GM10847 (cell line): Measurements from ENCODE around the gene CPA4.

Source experiments
- POLR2A ChIP-seq: IDR thresholded peaks from 2 replicates; pipeline ENCODE4 v1.6.1; 2011; ENCODE audit not compliant: insufficient read length; ENCODE audit errors: extremely low read depth

Gene CPA4

DNA sequence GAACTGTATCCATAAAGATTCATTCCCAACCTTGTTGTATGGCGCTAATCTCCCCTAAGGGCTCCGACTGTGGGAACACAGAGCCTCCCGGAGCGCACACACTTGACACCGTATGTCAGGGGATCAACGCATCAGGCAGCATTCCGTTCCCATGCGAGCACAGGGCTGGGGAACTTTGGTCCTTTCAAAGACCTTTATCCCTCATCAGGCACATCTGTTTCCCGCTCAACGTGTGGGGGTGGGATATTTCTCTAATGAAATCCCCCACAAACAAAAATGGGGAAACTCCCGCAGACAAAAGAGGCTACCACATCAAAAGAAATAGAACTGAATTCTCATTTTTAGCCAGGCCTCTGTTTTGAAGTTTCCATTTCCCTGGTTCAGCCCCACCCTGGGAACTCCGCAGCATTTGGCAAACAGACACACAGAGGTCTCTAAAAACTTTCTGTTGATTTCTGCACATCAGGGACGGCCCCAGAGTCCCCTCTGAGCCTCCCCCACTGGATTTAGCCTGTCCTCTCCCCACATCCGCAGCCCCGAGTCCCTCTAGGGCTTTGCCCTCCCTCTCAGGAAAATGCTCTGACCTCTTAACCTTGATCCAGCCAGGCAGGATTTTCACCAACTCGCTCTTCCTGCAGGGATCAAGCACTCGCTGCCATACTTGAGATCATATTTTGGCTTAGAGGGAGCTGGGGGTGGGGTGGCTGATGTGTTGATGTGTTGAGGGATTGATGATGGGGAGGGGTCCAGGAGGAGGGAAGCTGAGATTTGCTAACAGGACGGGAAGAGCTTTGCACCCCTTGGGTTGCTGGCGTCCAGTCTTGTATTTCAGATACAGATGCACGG, 58.2 kb downstream of the CPA4 start:
- no peak for TF ChIP-seq POLR2A

DNA sequence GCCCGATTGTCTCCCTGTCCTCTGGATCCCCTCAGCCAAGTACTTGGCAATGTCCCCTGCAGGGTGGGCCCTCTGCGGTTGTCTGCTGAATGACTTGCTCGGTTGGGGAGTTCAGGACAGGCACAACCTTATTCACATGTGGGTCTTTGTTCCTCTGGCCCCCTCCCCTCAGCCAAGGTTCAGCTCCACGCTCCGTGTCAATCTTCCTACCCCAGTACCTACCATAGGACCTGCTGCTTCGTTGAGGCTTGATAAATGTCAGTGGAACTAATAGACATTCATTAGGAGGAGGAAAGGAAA, 58.8 kb downstream of the CPA4 start:
- TF ChIP-seq POLR2A: no peak

DNA sequence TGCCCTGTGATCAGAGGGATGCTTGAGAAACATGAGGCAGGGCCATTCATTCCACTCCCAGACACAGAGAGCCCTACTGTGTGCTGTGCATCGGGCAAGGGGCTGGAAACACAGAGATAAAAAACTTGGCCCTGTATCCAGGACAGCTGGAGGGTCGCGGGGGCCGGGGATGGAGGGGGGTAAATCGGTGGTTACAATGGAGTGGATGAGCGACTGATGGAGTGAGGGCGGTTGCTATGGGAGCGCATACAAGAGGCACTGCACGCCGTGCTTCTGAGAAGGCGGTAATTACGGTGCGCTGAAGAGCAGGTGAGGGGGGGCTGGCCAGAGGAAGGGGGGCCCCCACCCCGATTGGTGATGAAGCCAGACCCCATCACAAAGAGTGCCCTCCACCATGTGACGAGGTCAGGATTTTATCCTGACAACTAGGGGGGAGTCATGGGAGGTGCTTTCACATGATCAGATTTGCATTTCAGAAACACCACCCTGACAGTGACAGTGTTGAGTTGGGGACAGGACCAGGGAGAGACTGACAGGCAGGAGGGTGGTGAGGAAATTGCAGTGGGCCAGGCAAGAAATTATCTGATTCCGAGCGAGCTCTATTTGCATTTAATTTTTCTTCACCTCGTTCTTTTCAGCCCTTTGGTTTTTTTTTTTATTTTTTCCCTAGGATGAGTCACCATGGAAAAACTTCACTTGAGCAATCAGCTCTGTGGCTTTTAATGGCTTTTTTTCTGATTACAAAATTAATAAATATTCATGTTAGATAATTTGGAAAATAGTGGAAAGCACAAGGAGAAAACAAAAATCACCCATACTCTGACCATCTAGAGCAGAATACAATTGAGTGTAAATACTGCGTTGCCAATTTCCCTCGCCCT, 59.5 kb downstream of the CPA4 start:
- TF ChIP-seq POLR2A: no peak

DNA sequence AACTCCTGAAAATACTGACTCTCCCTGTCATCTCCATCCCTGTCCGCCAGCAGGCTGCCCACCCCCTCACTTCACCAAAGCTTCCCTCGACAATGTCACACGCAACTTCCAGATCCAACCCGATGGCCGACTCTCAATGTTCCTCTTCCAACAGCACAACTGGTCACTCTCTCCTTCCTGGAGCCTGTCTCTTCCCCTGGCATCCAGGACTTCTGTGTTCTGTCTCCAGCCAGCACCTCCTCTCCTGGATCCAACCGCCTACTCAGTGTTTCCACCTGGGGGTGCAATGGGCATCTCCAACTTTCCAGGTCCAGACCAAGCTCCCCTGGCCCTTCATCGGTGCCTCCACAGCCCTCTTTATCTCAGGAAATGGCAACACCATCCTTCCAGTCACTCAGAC, 60.2 kb downstream of the CPA4 start:
- TF ChIP-seq POLR2A: no peak

DNA sequence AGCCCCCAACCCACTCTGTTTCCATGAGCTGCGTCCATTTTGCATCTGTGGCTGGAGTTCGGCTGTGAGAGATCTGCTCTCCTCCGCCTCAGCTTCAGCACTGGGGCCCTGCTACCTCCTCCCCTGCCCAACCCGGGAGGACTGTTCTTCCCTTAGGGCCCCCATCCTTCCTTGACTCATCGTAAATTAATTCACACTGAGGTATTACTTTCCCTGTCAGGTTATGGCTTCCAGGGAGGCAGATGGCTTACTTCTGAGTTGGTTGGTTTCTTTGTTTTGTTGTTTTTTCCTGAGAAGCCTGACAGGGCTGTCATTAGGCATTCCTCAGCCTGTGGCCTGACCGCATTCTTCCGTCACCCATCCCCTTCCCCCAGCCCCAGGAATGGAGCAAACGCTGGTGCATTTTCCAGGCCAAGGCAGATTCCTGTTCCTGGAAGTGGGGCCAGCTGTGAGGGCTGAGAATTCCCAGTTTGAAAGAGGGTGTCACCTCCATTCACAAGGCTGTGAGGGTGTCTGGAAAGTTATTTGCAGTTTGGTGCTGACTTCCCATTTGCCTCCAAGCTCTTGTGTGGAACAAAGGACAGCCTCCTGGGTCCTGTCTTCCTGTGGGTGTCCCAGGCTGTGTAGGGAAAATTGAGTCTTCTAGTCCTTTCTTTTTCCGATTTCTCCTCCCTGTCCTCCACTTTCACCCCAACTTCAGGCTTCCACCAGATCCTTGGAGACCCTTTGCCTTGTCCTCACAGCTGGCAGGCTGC, 63.3 kb downstream of the CPA4 start:
- TF ChIP-seq POLR2A: no peak

DNA sequence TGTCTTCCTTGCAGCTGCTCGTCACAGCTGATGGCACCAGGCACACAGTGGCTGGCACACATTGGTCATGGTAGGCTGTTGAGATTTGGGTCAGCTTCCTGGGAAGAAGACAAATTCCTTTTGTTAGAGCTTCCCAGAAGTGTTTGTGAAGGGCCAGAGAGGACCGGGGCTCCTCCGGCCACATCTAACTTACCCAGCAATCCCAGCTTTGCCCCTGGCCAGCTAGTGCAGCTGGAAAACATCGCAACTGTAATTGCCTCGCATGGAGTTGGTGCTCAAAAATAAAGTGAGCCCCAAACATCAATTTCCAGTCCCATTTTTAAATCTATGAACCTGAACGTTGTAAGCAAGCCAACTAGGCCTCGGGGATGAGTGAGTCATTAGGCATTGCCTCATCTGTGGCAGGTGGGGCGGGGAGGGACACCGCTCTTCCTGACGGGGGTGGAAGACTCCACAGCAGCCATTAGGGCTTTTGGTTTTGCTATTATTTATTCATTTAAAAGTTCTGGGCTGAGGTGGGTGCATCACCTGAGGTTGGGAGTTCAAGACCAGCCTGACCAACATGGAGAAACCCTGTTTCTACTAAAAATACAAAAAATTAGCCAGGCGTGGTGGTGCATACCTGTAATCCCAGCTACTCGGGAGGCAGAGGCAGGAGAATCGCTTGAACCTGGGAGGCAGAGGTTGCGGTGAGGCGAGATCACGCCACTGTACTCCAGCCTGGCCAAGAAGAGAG, 64.1 kb downstream of the CPA4 start:
- no peak for TF ChIP-seq POLR2A

DNA sequence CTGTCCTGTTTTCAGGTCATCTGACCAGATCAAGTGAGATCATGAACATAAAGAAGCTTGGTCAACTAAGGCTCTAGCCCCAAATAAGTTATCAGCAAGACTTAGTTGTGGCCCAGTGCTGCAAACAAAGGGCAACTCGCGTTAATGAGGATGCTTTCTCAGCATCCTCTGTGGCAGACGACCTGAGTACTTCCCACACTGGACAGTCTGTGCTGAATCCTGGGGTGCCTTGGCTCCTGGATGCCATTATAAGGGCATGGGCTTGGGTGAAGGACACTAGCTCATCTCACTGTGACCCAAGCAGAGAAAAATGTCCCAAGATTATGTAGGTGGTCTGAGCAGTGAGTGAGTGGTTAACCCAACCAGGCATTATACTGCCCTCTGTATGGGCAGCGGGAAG, 65.5 kb downstream of the CPA4 start:
- no peak for TF ChIP-seq POLR2A

DNA sequence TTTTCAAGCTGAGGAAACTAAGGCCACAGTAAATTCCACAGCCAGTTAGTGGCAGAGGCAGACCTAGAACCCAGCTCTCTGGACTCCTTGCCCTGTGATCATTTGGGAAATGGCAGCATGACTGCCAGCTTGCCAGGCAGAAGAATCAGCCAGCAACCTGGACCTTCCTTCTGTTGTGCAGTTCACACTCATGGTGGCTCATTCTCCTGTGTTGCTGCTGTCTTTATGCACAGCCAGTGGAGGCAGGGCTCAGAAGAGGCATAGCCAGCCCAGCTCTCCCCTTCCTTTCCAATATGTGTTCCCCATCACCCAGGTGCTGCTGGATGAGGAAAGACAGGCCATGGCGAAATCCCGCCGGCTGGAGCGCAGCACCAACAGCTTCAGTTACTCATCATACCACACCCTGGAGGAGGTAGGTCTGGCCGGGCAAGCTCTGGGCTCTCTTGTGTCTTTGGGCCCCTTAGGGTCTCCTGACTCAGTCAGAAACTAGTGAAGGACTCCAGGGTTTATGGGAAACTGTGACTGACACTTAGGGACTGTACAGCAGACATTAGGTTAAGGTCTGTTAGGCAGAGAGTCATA, 66.4 kb downstream of the CPA4 start:
- TF ChIP-seq POLR2A: no peak

DNA sequence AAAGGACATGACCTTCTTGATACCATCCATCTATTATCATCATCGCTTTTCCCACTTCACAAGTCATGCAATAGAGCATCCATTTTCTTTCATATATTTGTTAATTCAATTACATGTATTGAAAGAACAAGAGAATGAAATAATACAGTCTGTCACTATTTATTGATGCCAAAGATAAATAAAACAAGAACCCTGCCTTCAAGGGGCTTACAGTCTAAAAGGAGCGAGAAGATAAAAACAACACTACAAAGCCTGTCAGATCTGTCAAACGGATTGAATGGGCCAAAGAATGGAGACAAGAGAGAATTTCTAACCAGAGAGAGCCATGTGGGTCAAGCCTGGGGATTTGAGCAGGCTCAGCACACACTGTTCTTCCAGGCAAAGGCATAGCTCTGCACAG, 67.6 kb downstream of the CPA4 start:
- no peak for TF ChIP-seq POLR2A

DNA sequence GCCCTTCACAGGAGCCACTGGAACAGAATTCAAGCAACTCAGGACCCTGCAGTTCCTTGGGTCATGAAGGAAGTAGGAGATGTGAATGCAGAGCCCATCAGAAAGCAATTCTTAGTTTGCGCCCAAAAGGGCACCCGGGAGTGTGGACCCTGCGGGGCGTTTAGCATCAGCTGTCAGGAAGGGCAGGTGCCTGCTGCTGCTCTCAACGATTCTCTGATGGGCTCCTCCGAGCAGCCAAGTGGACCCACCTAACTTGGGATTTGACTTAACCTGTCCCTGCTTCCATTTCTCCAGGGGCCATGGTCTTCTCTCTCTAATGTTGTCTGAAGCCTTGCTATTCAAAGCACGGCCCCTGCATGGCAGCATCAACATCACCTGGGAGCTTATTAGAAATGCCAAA, 68.7 kb downstream of the CPA4 start:
- no peak for TF ChIP-seq POLR2A

DNA sequence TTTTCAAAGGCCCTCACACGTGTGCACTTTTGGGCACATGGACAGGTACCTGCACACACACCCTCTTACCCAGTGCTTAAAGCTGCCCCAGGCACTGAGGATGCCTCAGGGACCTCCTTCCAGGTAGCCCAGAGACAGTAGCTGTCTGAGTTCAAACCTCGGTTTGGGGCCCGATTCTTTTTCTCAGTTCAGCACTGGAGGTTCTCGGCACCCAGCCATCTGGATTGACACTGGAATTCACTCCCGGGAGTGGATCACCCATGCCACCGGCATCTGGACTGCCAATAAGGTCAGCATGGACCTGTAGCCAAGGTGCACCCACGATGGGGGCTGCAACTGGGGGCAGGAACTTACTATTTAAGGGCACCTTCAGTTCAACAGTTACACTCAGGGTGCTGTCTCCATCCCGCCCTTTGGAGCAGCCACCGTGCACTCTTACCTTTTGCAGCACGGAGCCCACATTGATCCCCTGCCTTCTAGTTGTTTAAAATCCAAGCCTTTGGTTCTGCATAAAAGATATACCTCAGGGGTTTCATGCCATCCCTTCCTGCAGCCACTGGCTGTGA, 69.4 kb downstream of the CPA4 start:
- no peak for TF ChIP-seq POLR2A

DNA sequence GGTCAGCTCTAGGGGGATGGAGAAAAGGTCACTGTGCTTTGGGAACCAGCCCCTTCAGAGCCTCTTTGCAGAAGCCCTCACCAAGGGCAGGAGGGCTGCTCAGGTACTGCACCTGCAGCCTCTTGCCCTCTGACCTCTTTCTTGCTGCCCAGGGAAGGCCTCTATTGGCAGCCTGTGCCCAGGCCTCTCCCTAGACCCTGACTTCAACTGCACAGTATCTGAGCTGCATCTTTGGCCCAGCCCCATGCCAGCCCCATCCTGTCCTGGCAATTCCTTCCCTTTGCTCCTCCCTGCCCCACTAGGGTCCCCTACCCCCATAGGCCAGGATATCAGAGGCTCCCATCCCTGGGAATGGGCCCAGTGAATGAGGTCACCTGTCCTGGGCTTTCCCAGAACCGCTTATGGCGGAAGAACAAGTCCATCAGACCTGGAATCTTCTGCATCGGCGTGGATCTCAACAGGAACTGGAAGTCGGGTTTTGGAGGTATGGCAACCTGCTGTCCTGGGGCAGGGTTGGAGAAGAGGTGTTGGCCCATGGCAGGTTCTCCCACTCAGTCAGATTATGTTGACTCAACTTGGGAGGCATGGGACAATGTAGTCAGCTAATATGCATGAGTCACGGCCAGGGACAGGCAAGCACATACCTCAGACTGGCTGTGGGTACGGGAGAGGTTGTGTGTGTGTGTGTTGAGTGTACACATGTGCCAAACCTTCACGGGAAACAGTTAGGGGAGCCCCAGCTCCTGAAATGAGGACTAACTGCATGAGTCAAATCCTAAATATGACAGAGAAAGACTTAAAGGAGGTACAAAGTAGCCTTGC, 70.3 kb downstream of the CPA4 start:
- no peak for TF ChIP-seq POLR2A

DNA sequence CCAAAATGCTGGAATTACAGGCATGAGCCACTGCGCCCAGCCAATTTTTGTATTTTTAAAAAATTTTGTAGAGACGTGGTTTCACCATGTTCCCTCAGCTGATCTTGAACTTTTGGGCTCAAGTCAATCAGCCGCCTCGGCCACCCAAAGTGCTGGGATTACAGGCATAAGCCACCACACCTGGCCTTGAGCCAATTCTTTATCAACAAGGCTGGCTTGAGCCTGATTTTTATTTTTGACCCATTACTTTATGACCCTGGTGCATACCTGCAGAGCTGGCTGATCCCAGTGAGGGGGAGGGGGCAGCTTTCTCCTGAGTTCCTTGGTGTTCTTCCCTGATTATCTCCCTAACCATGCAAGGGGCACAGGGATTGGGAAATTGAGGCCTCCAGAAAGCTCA, 71.5 kb downstream of the CPA4 start:
- no peak for TF ChIP-seq POLR2A

DNA sequence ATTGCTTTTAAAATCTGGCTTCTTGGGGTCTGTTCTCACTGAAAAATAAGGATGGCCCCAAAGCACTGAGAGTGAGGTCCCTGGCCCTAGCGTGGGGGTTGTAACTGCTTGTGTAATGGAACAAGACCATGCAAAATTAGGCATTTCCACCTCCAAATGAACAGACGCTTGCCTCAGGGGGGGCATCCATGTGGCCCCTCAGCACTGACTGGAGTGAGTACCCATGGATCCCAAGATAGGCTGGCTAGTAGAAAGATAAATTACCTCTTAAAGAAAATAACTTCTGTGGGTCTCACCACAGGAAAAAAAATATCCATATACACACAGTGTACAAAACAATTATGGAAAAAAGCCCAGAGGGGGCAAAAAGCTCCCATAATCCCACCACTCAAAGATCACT, 72.1 kb downstream of the CPA4 start:
- TF ChIP-seq POLR2A: no peak
